ENCODE data around the gene CEACAM16. TPM values are rescaled to one million over a fixed set of nuclear protein-coding genes. Genes with fewer than 3 reads are reported as not detected.

CEACAM16 gene
- total and polyA plus RNA-seq, 7 donors = 0.03 to 0.08 TPM; not detected in 5

- H3K27me3 ChIP-seq (ENCODE audit: insufficient read depth in 3 of 3, low read length in 2 of 3) = no peaks in the 10 kb centered on the region
- H3K36me3 ChIP-seq (ENCODE audit: insufficient read depth in 1 of 2, low read depth in 1 of 2) = peaks cover 2 to 53% of the 10 kb centered on the region in 2 donors
- intact Hi-C loops (cut with DNase I) = no loop called here
- H3K4me3 ChIP-seq = no peak overlapping the region
- 81 to 96% (median 90%) methylated on average over 4 of the region's 4 CpGs for WGBS, 3 donors
- H3K9me3 ChIP-seq = no peaks in the 10 kb centered on the region
- no peaks in the 10 kb centered on the region for H3K4me1 ChIP-seq
- DNase-seq = no peak
- no peak for TF ChIP-seq CTCF (IDR thresholded peaks at IDR 0.05)
- no peak for ATAC-seq
- no peak overlapping the region for H3K27ac ChIP-seq
Measured at GRCh38 chr19:44673510-44673909, 25.4 kb upstream of the CEACAM16 start.

DNA sequence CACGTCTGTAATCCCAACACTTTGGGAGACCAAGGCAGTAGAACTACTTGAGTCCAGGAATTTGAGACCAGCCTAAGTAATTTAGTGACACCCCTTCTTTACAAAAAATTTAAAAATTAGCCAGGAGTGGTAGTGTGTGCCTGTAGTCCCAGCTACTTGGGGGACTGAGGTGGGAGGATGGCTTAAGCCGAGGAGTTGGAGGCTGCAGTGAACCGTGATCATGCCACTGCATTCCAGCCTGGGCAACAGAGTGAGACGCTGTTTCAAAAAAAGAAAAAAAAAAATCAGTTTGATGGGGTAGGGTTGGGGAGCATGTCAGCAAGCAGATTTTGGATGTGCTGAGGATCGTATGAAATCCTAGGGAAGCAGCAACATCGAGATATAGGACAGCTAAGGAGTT is 23.4 kb upstream of the CEACAM16 start:
- 87 to 95% (median 91%) methylated on average over 6 of the region's 6 CpGs for WGBS, 3 donors
- H3K4me1 ChIP-seq = no peaks in the 10 kb centered on the region
- ATAC-seq = no peak
- no peak for TF ChIP-seq CTCF (IDR thresholded peaks at IDR 0.05)
- H3K27me3 ChIP-seq (ENCODE audit: insufficient read depth in 3 of 3, low read length in 2 of 3) = no peaks in the 10 kb centered on the region
- no peak overlapping the region for H3K27ac ChIP-seq
- H3K9me3 ChIP-seq = no peaks in the 10 kb centered on the region
- DNase-seq = no peak
- H3K4me3 ChIP-seq = no peak overlapping the region
- intact Hi-C loops (cut with DNase I) = no loop called here
- H3K36me3 ChIP-seq (ENCODE audit: insufficient read depth in 1 of 2, low read depth in 1 of 2) = peaks cover 2 to 73% of the 10 kb centered on the region in 2 donors

DNA sequence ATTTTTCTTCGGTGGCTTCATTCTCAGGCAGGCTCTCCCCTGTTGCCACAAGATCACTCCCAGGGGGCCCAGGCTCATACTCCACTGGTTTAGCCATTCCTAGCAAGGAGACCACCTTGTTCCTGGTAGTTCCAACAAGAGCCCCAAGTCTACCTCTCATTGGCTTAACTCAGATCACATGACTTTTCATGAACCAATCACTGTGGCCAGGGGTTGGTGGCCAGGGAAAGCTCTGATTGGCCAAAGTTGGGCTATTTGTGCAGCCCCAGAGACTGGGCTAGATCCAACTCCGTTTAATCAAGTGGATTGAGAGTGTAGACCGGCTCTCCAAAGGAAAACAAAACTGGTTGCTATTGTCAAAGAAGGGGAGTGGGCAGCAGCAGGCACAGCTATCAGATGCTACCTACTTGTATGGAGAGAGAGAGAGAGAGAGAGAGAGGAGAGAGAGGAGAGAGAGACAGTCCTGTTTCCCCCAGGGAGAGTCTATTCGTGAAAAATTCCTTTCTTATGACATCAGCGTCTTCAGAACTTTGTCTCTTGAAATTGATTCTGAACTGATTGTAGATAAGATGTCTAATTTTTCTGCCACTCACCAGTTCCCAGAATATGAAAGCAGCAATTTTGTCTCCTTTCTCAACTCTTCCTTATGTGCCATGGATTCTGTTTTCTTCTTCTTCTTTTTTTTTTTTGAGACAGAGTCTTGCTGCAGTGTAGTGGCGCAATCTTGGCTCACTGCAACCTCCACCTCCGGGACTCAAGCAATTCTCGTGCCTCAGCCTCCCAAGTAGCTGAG is 21.7 kb upstream of the CEACAM16 start:
- no peaks in the 10 kb centered on the region for H3K9me3 ChIP-seq
- peaks cover 5 to 90% of the 10 kb centered on the region in 2 donors for H3K36me3 ChIP-seq (ENCODE audit: insufficient read depth in 1 of 2, low read depth in 1 of 2)
- DNase-seq (no peak), ATAC-seq (no peak)
- WGBS, 3 donors = 60 to 70% (median 65%) methylated on average over 8 of the region's 8 CpGs
- H3K4me3 ChIP-seq = no peak overlapping the region
- no peak for TF ChIP-seq CTCF (IDR thresholded peaks at IDR 0.05)
- H3K27ac ChIP-seq = no peak overlapping the region
- intact Hi-C loops (cut with DNase I) = no loop called here
- no peaks in the 10 kb centered on the region for H3K4me1 ChIP-seq
- no peaks in the 10 kb centered on the region for H3K27me3 ChIP-seq (ENCODE audit: insufficient read depth in 3 of 3, low read length in 2 of 3)

DNA sequence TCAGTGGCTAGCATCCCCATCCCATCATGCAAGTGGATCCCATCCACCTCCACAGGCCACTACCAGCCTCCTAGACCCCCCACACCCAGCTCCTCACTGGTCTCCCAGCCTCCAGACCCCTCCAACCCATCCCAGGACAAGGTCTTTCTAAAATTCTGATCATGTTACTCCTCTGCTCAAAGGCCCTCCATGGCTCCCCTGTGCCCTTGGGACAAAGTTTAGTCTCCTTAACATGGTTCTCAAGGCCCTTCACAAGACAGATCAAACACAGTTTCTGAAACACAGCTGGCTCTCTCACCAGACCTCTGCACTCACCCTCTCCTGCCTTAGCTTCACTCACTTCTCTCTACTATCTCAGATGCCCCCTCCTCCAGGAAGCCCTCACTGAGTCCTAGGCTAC is 18.4 kb upstream of the CEACAM16 start:
- H3K4me1 ChIP-seq = no peaks in the 10 kb centered on the region
- TF ChIP-seq CTCF (IDR thresholded peaks at IDR 0.05) = no peak
- DNase-seq = peak in 1 of 2 donors; percentile 8
- no peak overlapping the region for H3K4me3 ChIP-seq
- H3K36me3 ChIP-seq (ENCODE audit: insufficient read depth in 1 of 2, low read depth in 1 of 2) = peaks cover 3 to 84% of the 10 kb centered on the region in 2 donors
- H3K9me3 ChIP-seq = no peaks in the 10 kb centered on the region
- intact Hi-C loops (cut with DNase I) = no loop called here
- no peak for ATAC-seq
- H3K27me3 ChIP-seq (ENCODE audit: insufficient read depth in 3 of 3, low read length in 2 of 3) = no peaks in the 10 kb centered on the region
- H3K27ac ChIP-seq = no peak overlapping the region

All from psoas muscle (tissue), 8 donors.